H9 (cell line): Measurements from ENCODE around the gene TRPV4. TPM values are rescaled to one million over a fixed set of nuclear protein-coding genes. Genes with fewer than 3 reads are reported as not detected.

Experiments used
- DNase-seq: peaks from one replicate; pipeline ENCODE4 v3.0.0-alpha.2; 2017
- H2AFZ ChIP-seq: one replicate; pipeline ENCODE4 v1.6.1; 2013; ENCODE audit warnings: mild to moderate bottlenecking, low read length, control low read depth, moderate library complexity
- H2AK5ac ChIP-seq: 2 replicates; pipeline ENCODE4 v1.6.1; 2013; ENCODE audit warnings: low read length, control low read depth, mixed read lengths; ENCODE audit not compliant: insufficient read length
- H2BK120ac ChIP-seq: one replicate; pipeline ENCODE4 v1.6.1; 2013; ENCODE audit warnings: low read depth, mild to moderate bottlenecking, low read length, control low read depth, inconsistent platforms; ENCODE audit not compliant: poor library complexity, severe bottlenecking
- H2BK12ac ChIP-seq: 2 replicates; pipeline ENCODE4 v1.6.1; 2013; ENCODE audit warnings: low read length, control low read depth, mixed read lengths, low read depth; ENCODE audit not compliant: insufficient read length
- H2BK15ac ChIP-seq: 2 replicates; pipeline ENCODE4 v1.6.1; 2013; ENCODE audit warnings: low read depth, low read length, control low read depth
- H2BK20ac ChIP-seq: one replicate; pipeline ENCODE4 v1.6.1; 2013; ENCODE audit warnings: low read depth, mild to moderate bottlenecking, low read length, control low read depth, inconsistent platforms; ENCODE audit not compliant: poor library complexity, severe bottlenecking
- H2BK5ac ChIP-seq: 2 replicates; pipeline ENCODE4 v1.6.1; 2013; ENCODE audit warnings: low read length, control low read depth, mixed read lengths; ENCODE audit not compliant: insufficient read length
- H3K14ac ChIP-seq: 2 replicates; pipeline ENCODE4 v1.6.1; 2013; ENCODE audit warnings: low read length, control low read depth; ENCODE audit not compliant: insufficient read depth
- H3K18ac ChIP-seq: 2 replicates; pipeline ENCODE4 v1.6.1; 2013; ENCODE audit warnings: low read depth, mild to moderate bottlenecking, mixed read lengths, low read length, control low read depth; ENCODE audit not compliant: insufficient read length
- H3K23ac ChIP-seq: 2 replicates; pipeline ENCODE4 v1.6.1; 2013; ENCODE audit warnings: low read length, control low read depth, mixed read lengths, low read depth; ENCODE audit not compliant: insufficient read length
- H3K23me2 ChIP-seq: 2 replicates; pipeline ENCODE4 v1.6.1; 2013; ENCODE audit warnings: low read depth, mild to moderate bottlenecking, mixed read lengths, low read length, control low read depth; ENCODE audit not compliant: insufficient read length, poor library complexity, severe bottlenecking
- H3K27ac ChIP-seq: 2 replicates; pipeline ENCODE4 v1.5.1; 2013; ENCODE audit warnings: low read length, control low read depth, mixed read lengths, low read depth; ENCODE audit not compliant: insufficient read length
- H3K27me3 ChIP-seq: 2 replicates; pipeline ENCODE4 v1.6.1; 2013; ENCODE audit warnings: low read length, control low read depth, inconsistent platforms; ENCODE audit not compliant: insufficient read depth
- H3K4ac ChIP-seq: 2 replicates; pipeline ENCODE4 v1.6.1; 2013; ENCODE audit warnings: low read depth, mild to moderate bottlenecking, control low read depth, inconsistent platforms, low read length, moderate library complexity
- H3K4me1 ChIP-seq: 2 replicates; pipeline ENCODE4 v1.6.1; 2013; ENCODE audit warnings: low read length, control low read depth, inconsistent platforms; ENCODE audit not compliant: insufficient read depth
- H3K4me2 ChIP-seq: 2 replicates; pipeline ENCODE4 v1.6.1; 2013; ENCODE audit warnings: low read length, control low read depth, mixed read lengths; ENCODE audit not compliant: insufficient read length, insufficient read depth
- H3K56ac ChIP-seq: 2 replicates; pipeline ENCODE4 v1.6.1; 2013; ENCODE audit warnings: low read depth, mild to moderate bottlenecking, mixed read lengths, low read length, control low read depth; ENCODE audit not compliant: insufficient read length
- H3K79me1 ChIP-seq: 2 replicates; pipeline ENCODE4 v1.6.1; 2013; ENCODE audit warnings: low read depth, mild to moderate bottlenecking, moderate library complexity, low read length, control low read depth, inconsistent platforms; ENCODE audit not compliant: insufficient read depth, poor library complexity, severe bottlenecking
- H3K79me2 ChIP-seq: 2 replicates; pipeline ENCODE4 v1.6.1; 2013; ENCODE audit warnings: low read length, control low read depth, inconsistent platforms; ENCODE audit not compliant: insufficient read depth
- H3K9ac ChIP-seq: 2 replicates; pipeline ENCODE4 v1.6.1; 2013; ENCODE audit warnings: low read length, control low read depth, mixed read lengths; ENCODE audit not compliant: insufficient read length; ENCODE audit errors: extremely low read depth
- H3K9me3 ChIP-seq: one replicate; pipeline ENCODE4 v1.6.1; 2013; ENCODE audit warnings: low read depth, low read length, inconsistent platforms; ENCODE audit not compliant: control insufficient read depth
- H3T11ph ChIP-seq: one replicate; pipeline ENCODE4 v1.6.1; 2013; ENCODE audit warnings: mild to moderate bottlenecking, low read length, control low read depth, inconsistent platforms
- H4K20me1 ChIP-seq: one replicate; pipeline ENCODE4 v1.6.1; 2013; ENCODE audit not compliant: control insufficient read depth, insufficient read length, insufficient read depth
- H4K5ac ChIP-seq: 2 replicates; pipeline ENCODE4 v1.6.1; 2013; ENCODE audit warnings: low read depth, mild to moderate bottlenecking, mixed read lengths, low read length, control low read depth; ENCODE audit not compliant: insufficient read length
- H4K8ac ChIP-seq: replicated peaks from 2 replicates; pipeline ENCODE4 v1.6.1; 2013; ENCODE audit warnings: low read length, control low read depth, mixed read lengths, low read depth; ENCODE audit not compliant: insufficient read length
- H4K91ac ChIP-seq: 2 replicates; pipeline ENCODE4 v1.6.1; 2013; ENCODE audit warnings: low read depth, mild to moderate bottlenecking, moderate library complexity, mixed read lengths, low read length, control low read depth; ENCODE audit not compliant: insufficient read length
- H3K27ac Mint-ChIP-seq, 3 experiments: 2 replicates in 2 of 3; 3 replicates in 1 of 3; pipeline ENCODE4 v1.8.0; 2020 to 2021; ENCODE audit warnings: mixed read lengths in 3 of 3, mild to moderate bottlenecking in 1 of 3, moderate library complexity in 1 of 3
- H3K27me3 Mint-ChIP-seq: 2 replicates; pipeline ENCODE4 v1.8.0; 2021; ENCODE audit warnings: low read depth, mild to moderate bottlenecking, moderate library complexity, mixed read lengths
- H3K36me3 Mint-ChIP-seq, 3 experiments: 2 replicates in 2 of 3; 3 replicates in 1 of 3; pipeline ENCODE4 v1.8.0; 2020 to 2021; ENCODE audit warnings: low read depth in 3 of 3, mixed read lengths in 3 of 3; ENCODE audit not compliant: insufficient read depth in 1 of 3
- H3K4me1 Mint-ChIP-seq, 2 experiments: 2 replicates each; pipeline ENCODE4 v1.8.0; 2020; ENCODE audit warnings: mixed read lengths in 2 of 2
- H3K4me3 Mint-ChIP-seq, 2 experiments: 2 replicates in 1 of 2; 3 replicates in 1 of 2; pipeline ENCODE4 v1.8.0; 2020 to 2021; ENCODE audit warnings: mild to moderate bottlenecking in 2 of 2, mixed read lengths in 2 of 2, moderate library complexity in 1 of 2
- H3K9me3 Mint-ChIP-seq, 2 experiments: 2 replicates in 1 of 2; 3 replicates in 1 of 2; pipeline ENCODE4 v1.8.0; 2020; ENCODE audit warnings: mild to moderate bottlenecking in 2 of 2, mixed read lengths in 2 of 2, moderate library complexity in 1 of 2
- WGBS: extraction: QIAGEN DNeasy Blood & Tissue Kit; methylation state at CpG from one replicate; pipeline ENCODE4 v1.1.7; 2013; ENCODE audit warnings: missing lambda C conversion rate, low lambda C conversion rate, mixed read lengths; ENCODE audit not compliant: insufficient read length; ENCODE audit errors: extremely low coverage; 5-methylcytosine and 5-hydroxymethylcytosine counted together
- total RNA-seq: library from RNA; stranded (reverse); gene quantifications from 2 replicates; pipeline ENCODE4 v1.2.1, GENCODE V29; 2021
- TF ChIP-seq, protein P1 (sequence below): fragments of 200-600 bp; sonication (generic); conservative IDR thresholded peaks from 3 replicates; pipeline ENCODE4 v1.8.0; 2021; ENCODE audit warnings: antibody characterized with exemption, mild to moderate bottlenecking

TRPV4 gene
- total RNA-seq, 1 experiment from 2014 or later = 4.9 TPM

- Mint-ChIP-seq H3K4me1 (peaks cover 37 to 42% of the 10 kb centered on the region in 2 experiments), H3K36me3 (no peaks in the 10 kb centered on the region; a peak in 1 of 7 replicates), H3K27me3 (peaks cover 12% of the 10 kb centered on the region), H3K9me3 (no peaks in the 10 kb centered on the region; a peak in 1 of 5 replicates), H3K27ac (peak within 1 kb of the TSS; percentile 45 to 94 (median 47); a peak in 6 of 7 replicates), H3K4me3 (peak within 1 kb of the TSS; percentile 86 to 96)
- no peak within 1 kb of the TSS for H2BK5ac ChIP-seq
- H3T11ph ChIP-seq = no peak within 1 kb of the TSS
- no peak within 1 kb of the TSS for H2AFZ ChIP-seq
- peak; percentile 95 for DNase-seq
- no peak within 1 kb of the TSS for H4K91ac ChIP-seq
- peak within 1 kb of the TSS; percentile 86 for H3K27ac ChIP-seq
- H2BK120ac ChIP-seq = no peak within 1 kb of the TSS
- H3K14ac ChIP-seq = peak within 1 kb of the TSS; percentile 4; the same call in 1 of the 2 replicates
- peaks cover 12% of the 10 kb centered on the region for H3K4me1 ChIP-seq
- H3K56ac ChIP-seq = no peak within 1 kb of the TSS
- H4K20me1 ChIP-seq = no peaks in the 10 kb centered on the region
- TF ChIP-seq, protein P1, sequence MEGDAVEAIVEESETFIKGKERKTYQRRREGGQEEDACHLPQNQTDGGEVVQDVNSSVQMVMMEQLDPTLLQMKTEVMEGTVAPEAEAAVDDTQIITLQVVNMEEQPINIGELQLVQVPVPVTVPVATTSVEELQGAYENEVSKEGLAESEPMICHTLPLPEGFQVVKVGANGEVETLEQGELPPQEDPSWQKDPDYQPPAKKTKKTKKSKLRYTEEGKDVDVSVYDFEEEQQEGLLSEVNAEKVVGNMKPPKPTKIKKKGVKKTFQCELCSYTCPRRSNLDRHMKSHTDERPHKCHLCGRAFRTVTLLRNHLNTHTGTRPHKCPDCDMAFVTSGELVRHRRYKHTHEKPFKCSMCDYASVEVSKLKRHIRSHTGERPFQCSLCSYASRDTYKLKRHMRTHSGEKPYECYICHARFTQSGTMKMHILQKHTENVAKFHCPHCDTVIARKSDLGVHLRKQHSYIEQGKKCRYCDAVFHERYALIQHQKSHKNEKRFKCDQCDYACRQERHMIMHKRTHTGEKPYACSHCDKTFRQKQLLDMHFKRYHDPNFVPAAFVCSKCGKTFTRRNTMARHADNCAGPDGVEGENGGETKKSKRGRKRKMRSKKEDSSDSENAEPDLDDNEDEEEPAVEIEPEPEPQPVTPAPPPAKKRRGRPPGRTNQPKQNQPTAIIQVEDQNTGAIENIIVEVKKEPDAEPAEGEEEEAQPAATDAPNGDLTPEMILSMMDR = peak; percentile 51; the same call in 2 of the 3 replicates
- peak within 1 kb of the TSS; percentile 72 for H3K18ac ChIP-seq
- no peak within 1 kb of the TSS for H2BK15ac ChIP-seq
- peak within 1 kb of the TSS; percentile 97 for H3K4me2 ChIP-seq
- no peak within 1 kb of the TSS for H3K4ac ChIP-seq
- H2BK12ac ChIP-seq = peak within 1 kb of the TSS; percentile 5
- H4K5ac ChIP-seq = no peak within 1 kb of the TSS
- H3K79me2 ChIP-seq = peaks cover 8% of the 10 kb centered on the region; the same call in 1 of the 2 replicates
- no peak within 1 kb of the TSS for H2AK5ac ChIP-seq
- H3K23me2 ChIP-seq = peaks cover 11% of the 10 kb centered on the region
- H3K9me3 ChIP-seq = no peaks in the 10 kb centered on the region
- no peaks in the 10 kb centered on the region for H3K27me3 ChIP-seq
- no CpG with 5 or more reads among the region's 92 CpGs for WGBS
- no peak within 1 kb of the TSS for H3K23ac ChIP-seq
- H2BK20ac ChIP-seq = no peak within 1 kb of the TSS
- peak within 1 kb of the TSS; percentile 50 for H3K9ac ChIP-seq
- no peak within 1 kb of the TSS for H4K8ac ChIP-seq
- H3K79me1 ChIP-seq = no peaks in the 10 kb centered on the region
Measured at GRCh38 chr12:109880043-109880931, 47.1 kb upstream of the TRPV4 start, which contains the start of gene GLTP. Gene GLTP (minus strand): TSS chr12:109880541. CDS start chr12:109880374, 167 bp downstream.
